ENCODE data around the gene DPYSL4. TPM values are rescaled to one million over a fixed set of nuclear protein-coding genes. Genes with fewer than 3 reads are reported as not detected.
A peak's percentile ranks its signal among the peaks of the same experiment; 100 is the strongest.

Gene DPYSL4
- total RNA-seq, 1 experiment from 2014 or later, result not detected

GRCh38 chr10:132192076-132192975 is 5.6 kb downstream of the DPYSL4 start:
- no peaks in the 10 kb centered on the region for H3K9me3 Mint-ChIP-seq (ENCODE audit: low read depth, unreplicated experiment)
- H3K27ac Mint-ChIP-seq (ENCODE audit: unreplicated experiment), result no peak overlapping the region
- DNase-seq, result no peak
- no peak overlapping the region for H3K4me3 Mint-ChIP-seq (ENCODE audit: low read depth, unreplicated experiment)
- no peaks in the 10 kb centered on the region for H3K36me3 Mint-ChIP-seq (ENCODE audit: insufficient read depth, unreplicated experiment)
- TF ChIP-seq CTCF (IDR thresholded peaks at IDR 0.05; ENCODE audit: unreplicated experiment), result no peak
- intact Hi-C loops (cut with micrococcal nuclease; ENCODE audit: unreplicated experiment), result no loop called here
- peaks cover 30% of the 10 kb centered on the region for H3K27me3 Mint-ChIP-seq (ENCODE audit: unreplicated experiment)
- H3K4me1 Mint-ChIP-seq (ENCODE audit: low read depth, unreplicated experiment), result no peaks in the 10 kb centered on the region
- CTCF ChIA-PET, result no interaction called here
- no TSS peak for BruUV-seq (replicated peaks)

- H3K36me3 Mint-ChIP-seq (ENCODE audit: insufficient read depth, unreplicated experiment), result no peaks in the 10 kb centered on the region
- BruUV-seq (replicated peaks), result no TSS peak
- H3K9me3 Mint-ChIP-seq (ENCODE audit: low read depth, unreplicated experiment), result no peaks in the 10 kb centered on the region
- no peak for DNase-seq
- H3K27me3 Mint-ChIP-seq (ENCODE audit: unreplicated experiment), result peaks cover 24% of the 10 kb centered on the region
- no peak for TF ChIP-seq CTCF (IDR thresholded peaks at IDR 0.05; ENCODE audit: unreplicated experiment)
- CTCF ChIA-PET, result no interaction called here
- intact Hi-C loops (cut with micrococcal nuclease; ENCODE audit: unreplicated experiment), result no loop called here
- H3K4me1 Mint-ChIP-seq (ENCODE audit: low read depth, unreplicated experiment), result no peaks in the 10 kb centered on the region
- no peak overlapping the region for H3K27ac Mint-ChIP-seq (ENCODE audit: unreplicated experiment)
- H3K4me3 Mint-ChIP-seq (ENCODE audit: low read depth, unreplicated experiment), result no peak overlapping the region
These were observed 6.4 kb downstream of the DPYSL4 start for GRCh38 chr10:132192991-132193665.

- no TSS peak for BruUV-seq (replicated peaks)
- peak; percentile 39 for DNase-seq
- peaks cover 15% of the 10 kb centered on the region for H3K27me3 Mint-ChIP-seq (ENCODE audit: unreplicated experiment)
- CTCF ChIA-PET, result interaction anchor here (0.6 kb wide), 1 partner anchor 12 kb away, joined by 3 read pairs; no protein-coding TSS in a partner anchor
- H3K9me3 Mint-ChIP-seq (ENCODE audit: low read depth, unreplicated experiment), result no peaks in the 10 kb centered on the region
- no peak overlapping the region for H3K4me3 Mint-ChIP-seq (ENCODE audit: low read depth, unreplicated experiment)
- intact Hi-C loops (cut with micrococcal nuclease; ENCODE audit: unreplicated experiment), result no loop called here
- no peaks in the 10 kb centered on the region for H3K36me3 Mint-ChIP-seq (ENCODE audit: insufficient read depth, unreplicated experiment)
- TF ChIP-seq CTCF (IDR thresholded peaks at IDR 0.05; ENCODE audit: unreplicated experiment), result no peak
- no peaks in the 10 kb centered on the region for H3K4me1 Mint-ChIP-seq (ENCODE audit: low read depth, unreplicated experiment)
- no peak overlapping the region for H3K27ac Mint-ChIP-seq (ENCODE audit: unreplicated experiment)
These were observed 7.3 kb downstream of the DPYSL4 start for GRCh38 chr10:132193907-132194552.

GRCh38 chr10:132194726-132195125 is 8.0 kb downstream of the DPYSL4 start:
- CTCF ChIA-PET, result no interaction called here
- peaks cover 8% of the 10 kb centered on the region for H3K27me3 Mint-ChIP-seq (ENCODE audit: unreplicated experiment)
- intact Hi-C loops (cut with micrococcal nuclease; ENCODE audit: unreplicated experiment), result no loop called here
- no peak overlapping the region for H3K27ac Mint-ChIP-seq (ENCODE audit: unreplicated experiment)
- no peaks in the 10 kb centered on the region for H3K4me1 Mint-ChIP-seq (ENCODE audit: low read depth, unreplicated experiment)
- no peak overlapping the region for H3K4me3 Mint-ChIP-seq (ENCODE audit: low read depth, unreplicated experiment)
- H3K9me3 Mint-ChIP-seq (ENCODE audit: low read depth, unreplicated experiment), result no peaks in the 10 kb centered on the region
- no peaks in the 10 kb centered on the region for H3K36me3 Mint-ChIP-seq (ENCODE audit: insufficient read depth, unreplicated experiment)
- BruUV-seq (replicated peaks), result no TSS peak
- no peak for DNase-seq
- no peak for TF ChIP-seq CTCF (IDR thresholded peaks at IDR 0.05; ENCODE audit: unreplicated experiment)
